BJ (cell line): ENCODE measurements around the gene TMEM151B. TPM values are rescaled to one million over a fixed set of nuclear protein-coding genes. Genes with fewer than 3 reads are reported as not detected.

Source experiments
- CTCF ChIA-PET: fragments of 350-600 bp; formaldehyde crosslinking; extraction: SDS; loops from one replicate; lab custom pipeline; 2021; ENCODE audit warnings: antibody characterized with exemption, inconsistent platforms; lab: Yijun Ruan, JAX
- POLR2A ChIA-PET: fragments of 300-600 bp; sonication (Branson Sonifier 250); formaldehyde crosslinking; extraction: SDS; loops from one replicate; lab custom pipeline; 2021; ENCODE audit warnings: antibody characterized with exemption; lab: Charles Lee
- DNase-seq: peaks from one replicate; pipeline ENCODE4 v3.0.0-alpha.2; 2011; ENCODE audit warnings: low read depth
- H3K27me3 ChIP-seq: 2 replicates; pipeline ENCODE4 v1.6.0; 2011; ENCODE audit warnings: low read length; ENCODE audit not compliant: control insufficient read depth, insufficient read depth
- H3K36me3 ChIP-seq: 2 replicates; pipeline ENCODE4 v1.5.1; 2011; ENCODE audit warnings: low read length; ENCODE audit not compliant: control insufficient read depth, insufficient read depth
- H3K4me3 ChIP-seq: 2 replicates; pipeline ENCODE4 v1.5.1; 2011; ENCODE audit warnings: low read depth, mild to moderate bottlenecking, control low read depth, low read length
- CTCF ChIP-seq: IDR thresholded peaks from 2 replicates; pipeline ENCODE4 v1.5.1; 2011; ENCODE audit warnings: low read depth, mild to moderate bottlenecking, control low read depth, inconsistent platforms, low read length, moderate library complexity; ENCODE audit not compliant: insufficient read depth
- polyA plus RNA-seq: library from polyadenylated mRNA; depleted of rRNA; stranded (reverse); fragments of >200 nt; gene quantifications from 2 replicates; pipeline ENCODE4 v1.2.3, GENCODE V29; 2011

Gene TMEM151B
- polyA plus RNA-seq, 1 experiment, result not detected

- TF ChIP-seq CTCF, result no peak
- no peak for DNase-seq
- Histone ChIP-seq H3K4me3 (no peak overlapping the region), H3K27me3 (peaks cover 11% of the 10 kb centered on the region), H3K36me3 (no peaks in the 10 kb centered on the region)
- CTCF ChIA-PET, result interaction anchor here (0.6 to 10.4 kb wide), 2 partner anchors 29 to 66 kb away, joined by 3 to 138 read pairs; partner anchors contain the start of genes NFKBIE and TMEM151B
- POLR2A ChIA-PET, result no interaction called here
Observed at GRCh38 chr6:44333942-44334341, 63.7 kb downstream of the TMEM151B start.

- Histone ChIP-seq H3K36me3 (no peaks in the 10 kb centered on the region), H3K27me3 (peaks cover 6% of the 10 kb centered on the region), H3K4me3 (no peak overlapping the region)
- DNase-seq, result no peak
- ChIA-PET CTCF (interaction anchor here (0.8 to 10.4 kb wide), 7 partner anchors 9 to 185 kb away, joined by 3 to 138 read pairs (median 5); partner anchors contain the start of genes AARS2, NFKBIE and TMEM151B), POLR2A (no interaction called here)
- TF ChIP-seq CTCF, result no peak
Observed at GRCh38 chr6:44335631-44336030, 65.4 kb downstream of the TMEM151B start.

- peak; percentile 71 for TF ChIP-seq CTCF
- H3K4me3 ChIP-seq, result no peak overlapping the region
- H3K36me3 ChIP-seq, result no peaks in the 10 kb centered on the region
- no peak for DNase-seq
- CTCF ChIA-PET, result interaction anchor here (0.6 to 10.4 kb wide), 34 partner anchors 8 to 242 kb away, joined by 3 to 138 read pairs (median 5); partner anchors contain the start of genes AARS2, NFKBIE, SLC35B2 and TMEM151B
- peaks cover 16% of the 10 kb centered on the region for H3K27me3 ChIP-seq
- POLR2A ChIA-PET, result no interaction called here
Observed at GRCh38 chr6:44338228-44339122, 68.2 kb downstream of the TMEM151B start.

- Histone ChIP-seq H3K27me3 (peaks cover 19% of the 10 kb centered on the region), H3K36me3 (no peaks in the 10 kb centered on the region), H3K4me3 (no peak overlapping the region)
- ChIA-PET CTCF (interaction anchor here (0.7 to 10.4 kb wide), 24 partner anchors 10 to 239 kb away, joined by 3 to 138 read pairs (median 4); partner anchors contain the start of genes AARS2, NFKBIE, SLC35B2 and TMEM151B), POLR2A (no interaction called here)
- no peak for DNase-seq
- TF ChIP-seq CTCF, result no peak
Observed at GRCh38 chr6:44339301-44339700, 69.1 kb downstream of the TMEM151B start.
